ENCODE data around the gene ZEB1.

The ZEB1 gene

DNA sequence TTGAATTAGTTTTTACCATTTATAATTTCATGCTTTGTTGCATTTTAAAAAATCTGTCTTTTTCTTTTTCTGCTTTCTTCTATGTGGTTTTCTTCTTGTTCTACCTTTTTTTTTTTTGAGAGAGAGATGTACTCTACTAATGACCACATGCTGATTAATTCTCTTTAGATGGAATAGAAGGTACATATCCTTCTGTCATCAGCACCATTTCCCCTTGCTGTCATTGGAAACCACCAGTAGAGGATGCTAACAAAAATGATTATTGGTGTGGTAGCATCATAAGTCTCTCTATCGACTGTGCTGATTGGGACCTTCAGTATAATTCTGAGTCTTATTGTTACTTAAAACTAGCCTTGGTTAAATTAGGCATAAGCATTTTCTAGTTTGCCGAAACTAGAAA is 3.6 kb downstream of the ZEB1 start:
- Histone ChIP-seq H3K4me1 (ENCODE audit: insufficient read depth, low read length, poor library complexity, severe bottlenecking) (peaks cover 51% of the 10 kb centered on the region), H3K4me2 (ENCODE audit: low read depth, low read length, poor library complexity, severe bottlenecking) (peak overlapping the region; percentile 98), H3K79me2 (ENCODE audit: insufficient read depth, low read length) (peaks cover 88% of the 10 kb centered on the region), H3K36me3 (ENCODE audit: insufficient read depth, low read length) (no peaks in the 10 kb centered on the region), H4K20me1 (ENCODE audit: insufficient read depth, low read length, poor library complexity, severe bottlenecking) (peaks cover 76% of the 10 kb centered on the region), H3F3A (ENCODE audit: low read depth) (no peaks in the 10 kb centered on the region), H3K9me2 (replicated peaks; ENCODE audit: low read depth, low read length) (no peaks in the 10 kb centered on the region), H3K9me3 (ENCODE audit: insufficient read depth, low read depth, low read length) (no peaks in the 10 kb centered on the region), H3K4me3 (ENCODE audit: low read length, poor library complexity, severe bottlenecking) (peak overlapping the region; percentile 86), H3K9ac (ENCODE audit: low read depth, low read length, poor library complexity, severe bottlenecking) (peak overlapping the region; percentile 86), H3K27me3 (ENCODE audit: insufficient read depth, low read length, poor library complexity, severe bottlenecking) (no peaks in the 10 kb centered on the region), H2AFZ (ENCODE audit: low read length) (no peak overlapping the region)
- TF ChIP-seq, protein P1, sequence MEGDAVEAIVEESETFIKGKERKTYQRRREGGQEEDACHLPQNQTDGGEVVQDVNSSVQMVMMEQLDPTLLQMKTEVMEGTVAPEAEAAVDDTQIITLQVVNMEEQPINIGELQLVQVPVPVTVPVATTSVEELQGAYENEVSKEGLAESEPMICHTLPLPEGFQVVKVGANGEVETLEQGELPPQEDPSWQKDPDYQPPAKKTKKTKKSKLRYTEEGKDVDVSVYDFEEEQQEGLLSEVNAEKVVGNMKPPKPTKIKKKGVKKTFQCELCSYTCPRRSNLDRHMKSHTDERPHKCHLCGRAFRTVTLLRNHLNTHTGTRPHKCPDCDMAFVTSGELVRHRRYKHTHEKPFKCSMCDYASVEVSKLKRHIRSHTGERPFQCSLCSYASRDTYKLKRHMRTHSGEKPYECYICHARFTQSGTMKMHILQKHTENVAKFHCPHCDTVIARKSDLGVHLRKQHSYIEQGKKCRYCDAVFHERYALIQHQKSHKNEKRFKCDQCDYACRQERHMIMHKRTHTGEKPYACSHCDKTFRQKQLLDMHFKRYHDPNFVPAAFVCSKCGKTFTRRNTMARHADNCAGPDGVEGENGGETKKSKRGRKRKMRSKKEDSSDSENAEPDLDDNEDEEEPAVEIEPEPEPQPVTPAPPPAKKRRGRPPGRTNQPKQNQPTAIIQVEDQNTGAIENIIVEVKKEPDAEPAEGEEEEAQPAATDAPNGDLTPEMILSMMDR (conservative IDR thresholded peaks at IDR 0.05; ENCODE audit: low read length): peak; percentile 65
- TF ChIP-seq EZH2phosphoT487 (IDR thresholded peaks at IDR 0.05; ENCODE audit: borderline replicate concordance): no peak

DNA sequence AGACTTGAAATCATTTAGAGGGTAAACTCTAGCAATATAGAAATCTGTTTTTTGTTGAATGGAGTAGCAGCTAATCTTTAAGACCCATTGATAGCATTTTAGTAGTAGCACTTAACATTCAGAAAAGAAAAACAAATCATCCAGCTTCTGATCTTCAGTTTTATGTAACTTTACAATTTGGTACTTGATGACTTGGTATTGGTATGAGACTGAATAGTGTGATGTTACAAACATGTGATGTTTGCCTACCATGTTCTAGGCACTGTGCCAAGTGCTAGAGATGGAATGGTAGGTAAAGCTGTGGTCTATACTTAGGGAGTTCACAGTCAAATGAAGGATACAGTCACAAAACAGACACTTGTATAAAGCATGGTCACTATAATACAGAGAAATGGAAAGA is 21.3 kb downstream of the ZEB1 start:
- Histone ChIP-seq H3K36me3 (ENCODE audit: insufficient read depth, low read length) (no peaks in the 10 kb centered on the region), H3K9me2 (replicated peaks; ENCODE audit: low read depth, low read length) (no peaks in the 10 kb centered on the region), H4K20me1 (ENCODE audit: insufficient read depth, low read length, poor library complexity, severe bottlenecking) (peaks cover 80% of the 10 kb centered on the region), H3K9ac (ENCODE audit: low read depth, low read length, poor library complexity, severe bottlenecking) (no peak overlapping the region), H3K4me1 (ENCODE audit: insufficient read depth, low read length, poor library complexity, severe bottlenecking) (peaks cover 33% of the 10 kb centered on the region), H3F3A (ENCODE audit: low read depth) (no peaks in the 10 kb centered on the region), H3K9me3 (ENCODE audit: insufficient read depth, low read depth, low read length) (no peaks in the 10 kb centered on the region), H2AFZ (ENCODE audit: low read length) (no peak overlapping the region), H3K4me3 (ENCODE audit: low read length, poor library complexity, severe bottlenecking) (no peak overlapping the region), H3K79me2 (ENCODE audit: insufficient read depth, low read length) (peaks cover 97% of the 10 kb centered on the region), H3K27me3 (ENCODE audit: insufficient read depth, low read length, poor library complexity, severe bottlenecking) (no peaks in the 10 kb centered on the region), H3K4me2 (ENCODE audit: low read depth, low read length, poor library complexity, severe bottlenecking) (no peak overlapping the region)
- no peak for TF ChIP-seq EZH2phosphoT487 (IDR thresholded peaks at IDR 0.05; ENCODE audit: borderline replicate concordance)
- TF ChIP-seq, protein P1 (conservative IDR thresholded peaks at IDR 0.05; ENCODE audit: low read length): no peak

DNA sequence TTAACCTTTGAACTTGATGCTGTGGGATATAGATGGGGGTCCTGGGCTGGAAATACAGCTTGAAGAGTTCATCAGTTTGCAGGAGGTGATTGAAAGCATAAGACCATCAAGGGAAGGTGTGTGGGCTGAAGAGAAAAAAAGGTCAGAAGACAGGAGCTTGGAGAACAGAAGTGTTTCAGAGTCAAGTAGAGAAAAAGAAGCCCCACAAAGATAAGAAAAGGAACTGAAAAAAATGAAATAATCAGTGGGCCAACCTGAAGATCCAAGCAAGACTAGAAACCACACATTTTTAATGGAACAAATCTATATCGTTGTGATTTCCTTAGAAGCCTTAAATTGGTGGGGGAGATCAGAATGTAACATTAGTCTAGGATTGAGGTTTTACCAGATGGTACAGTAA is 22.5 kb downstream of the ZEB1 start:
- Histone ChIP-seq H3K4me2 (ENCODE audit: low read depth, low read length, poor library complexity, severe bottlenecking) (no peak overlapping the region), H4K20me1 (ENCODE audit: insufficient read depth, low read length, poor library complexity, severe bottlenecking) (peaks cover 86% of the 10 kb centered on the region), H3K4me3 (ENCODE audit: low read length, poor library complexity, severe bottlenecking) (no peak overlapping the region), H3F3A (ENCODE audit: low read depth) (no peaks in the 10 kb centered on the region), H3K9me3 (ENCODE audit: insufficient read depth, low read depth, low read length) (no peaks in the 10 kb centered on the region), H3K9me2 (replicated peaks; ENCODE audit: low read depth, low read length) (no peaks in the 10 kb centered on the region), H3K36me3 (ENCODE audit: insufficient read depth, low read length) (no peaks in the 10 kb centered on the region), H3K9ac (ENCODE audit: low read depth, low read length, poor library complexity, severe bottlenecking) (no peak overlapping the region), H3K4me1 (ENCODE audit: insufficient read depth, low read length, poor library complexity, severe bottlenecking) (peaks cover 33% of the 10 kb centered on the region), H3K27me3 (ENCODE audit: insufficient read depth, low read length, poor library complexity, severe bottlenecking) (no peaks in the 10 kb centered on the region), H2AFZ (ENCODE audit: low read length) (no peak overlapping the region), H3K79me2 (ENCODE audit: insufficient read depth, low read length) (peaks cover 97% of the 10 kb centered on the region)
- no peak for TF ChIP-seq EZH2phosphoT487 (IDR thresholded peaks at IDR 0.05; ENCODE audit: borderline replicate concordance)
- TF ChIP-seq, protein P1 (conservative IDR thresholded peaks at IDR 0.05; ENCODE audit: low read length): no peak
